ENCODE results near the gene RPP25L.

GRCh38 chr9:34644766-34645314, 32.9 kb upstream of the RPP25L start:
- TF ChIP-seq POLR2A (IDR thresholded peaks at IDR 0.05) (no peak), CTCF (IDR thresholded peaks at IDR 0.05) (no peak)
